ENCODE data around the gene HDAC4.

- TF ChIP-seq CTCF (conservative IDR thresholded peaks at IDR 0.05; ENCODE audit: low read length) (no peak), EZH2phosphoT487 (IDR thresholded peaks at IDR 0.05; ENCODE audit: borderline replicate concordance) (no peak)
These were observed 289.3 kb downstream of the HDAC4 start for GRCh38 chr2:239111401-239112100.

All from Loucy (cell line).